Measurements from ENCODE around the gene ENKUR.

DNA sequence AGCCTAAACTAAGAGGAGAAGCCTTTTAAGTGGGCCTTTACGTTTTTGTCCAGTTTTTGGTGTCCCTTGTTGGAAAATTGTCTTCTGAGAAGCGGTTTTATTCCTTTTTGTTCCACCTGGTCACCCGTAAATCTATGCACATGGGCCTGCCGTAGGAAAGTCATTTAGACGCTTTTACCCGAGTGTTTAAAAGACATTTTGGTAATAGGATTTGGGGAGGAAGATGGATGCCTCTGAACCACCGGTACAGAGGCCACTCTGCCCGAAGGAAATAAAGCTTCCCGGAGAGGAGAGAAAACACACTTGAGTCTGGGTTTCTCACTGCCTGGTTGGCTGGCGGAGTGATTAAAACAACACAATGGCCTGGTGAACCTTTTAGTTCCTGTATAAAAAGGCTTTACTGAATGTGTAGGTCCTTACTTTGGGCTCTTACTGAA lies 1.2 kb upstream of the ENKUR start:
- no peak for TF ChIP-seq POLR2A (IDR thresholded peaks at IDR 0.05)
- TF ChIP-seq, protein P1, sequence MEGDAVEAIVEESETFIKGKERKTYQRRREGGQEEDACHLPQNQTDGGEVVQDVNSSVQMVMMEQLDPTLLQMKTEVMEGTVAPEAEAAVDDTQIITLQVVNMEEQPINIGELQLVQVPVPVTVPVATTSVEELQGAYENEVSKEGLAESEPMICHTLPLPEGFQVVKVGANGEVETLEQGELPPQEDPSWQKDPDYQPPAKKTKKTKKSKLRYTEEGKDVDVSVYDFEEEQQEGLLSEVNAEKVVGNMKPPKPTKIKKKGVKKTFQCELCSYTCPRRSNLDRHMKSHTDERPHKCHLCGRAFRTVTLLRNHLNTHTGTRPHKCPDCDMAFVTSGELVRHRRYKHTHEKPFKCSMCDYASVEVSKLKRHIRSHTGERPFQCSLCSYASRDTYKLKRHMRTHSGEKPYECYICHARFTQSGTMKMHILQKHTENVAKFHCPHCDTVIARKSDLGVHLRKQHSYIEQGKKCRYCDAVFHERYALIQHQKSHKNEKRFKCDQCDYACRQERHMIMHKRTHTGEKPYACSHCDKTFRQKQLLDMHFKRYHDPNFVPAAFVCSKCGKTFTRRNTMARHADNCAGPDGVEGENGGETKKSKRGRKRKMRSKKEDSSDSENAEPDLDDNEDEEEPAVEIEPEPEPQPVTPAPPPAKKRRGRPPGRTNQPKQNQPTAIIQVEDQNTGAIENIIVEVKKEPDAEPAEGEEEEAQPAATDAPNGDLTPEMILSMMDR (IDR thresholded peaks at IDR 0.05), result no peak
- TF ChIP-seq EP300 (IDR thresholded peaks at IDR 0.05), result no peak

All from tibial nerve (tissue), 4 donors.